Measurements from ENCODE around the gene RILPL1. TPM values are rescaled to one million over a fixed set of nuclear protein-coding genes. Genes with fewer than 3 reads are reported as not detected.
"Not testable (repeated sequence)": the region's sequence is repeated elsewhere in the genome, so short reads cannot be mapped to it uniquely, and the experiment has no call there.

Gene RILPL1
- total and polyA plus RNA-seq, 5 donors from 2014 or later = 0.13 to 6.6 (median 0.32) TPM

DNA sequence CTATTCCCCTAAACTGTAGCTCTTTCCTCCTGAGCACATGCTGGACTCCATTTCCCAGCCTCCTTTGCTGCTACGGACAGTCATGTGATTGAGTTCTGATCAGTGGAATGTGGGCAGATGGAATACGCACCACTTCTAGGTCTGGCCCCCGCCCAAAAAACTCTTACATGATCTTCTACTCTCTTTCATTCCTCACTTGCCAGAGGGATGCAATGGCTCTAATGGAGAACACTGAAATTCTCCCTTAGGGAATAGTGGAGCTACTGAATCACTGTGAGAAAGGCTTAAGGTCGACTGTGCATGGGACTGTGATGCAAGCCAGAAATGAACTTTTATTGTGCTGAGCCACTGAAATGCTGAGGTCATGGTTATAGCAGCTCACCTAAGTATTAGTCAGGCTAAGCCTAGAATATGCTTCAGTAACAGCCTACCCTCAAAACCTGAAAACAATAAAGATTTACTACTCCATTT, 37.9 kb upstream of the RILPL1 start:
- no peak overlapping the region for H3K27ac Mint-ChIP-seq
- Histone ChIP-seq H3K27me3 (ENCODE audit: control insufficient read depth, insufficient read depth, low read length) (no peaks in the 10 kb centered on the region), H3K4me1 (ENCODE audit: control insufficient read depth, insufficient read depth, low read length, poor library complexity, severe bottlenecking) (no peaks in the 10 kb centered on the region), H3K4me3 (ENCODE audit: low read depth, low read length) (no peak overlapping the region), H3K9me3 (ENCODE audit: control insufficient read depth in 2 of 2, low read length in 2 of 2) (no peaks in the 10 kb centered on the region), H3K27ac (ENCODE audit: insufficient read depth, low read length, poor library complexity, severe bottlenecking) (no peak overlapping the region), H3K36me3 (ENCODE audit: control insufficient read depth, insufficient read depth, low read length) (no peaks in the 10 kb centered on the region)
- no peak for DNase-seq
- H3K9me3 Mint-ChIP-seq = no peaks in the 10 kb centered on the region
- peaks cover 24% of the 10 kb centered on the region for H3K27me3 Mint-ChIP-seq
- H3K4me3 Mint-ChIP-seq = no peak overlapping the region
- ATAC-seq (ENCODE audit: low read depth in 2 of 2) = no peak
- H3K4me1 Mint-ChIP-seq = peaks cover 0 to 6% (median 3%) of the 10 kb centered on the region in 4 donors
- H3K36me3 Mint-ChIP-seq = no peaks in the 10 kb centered on the region

DNA sequence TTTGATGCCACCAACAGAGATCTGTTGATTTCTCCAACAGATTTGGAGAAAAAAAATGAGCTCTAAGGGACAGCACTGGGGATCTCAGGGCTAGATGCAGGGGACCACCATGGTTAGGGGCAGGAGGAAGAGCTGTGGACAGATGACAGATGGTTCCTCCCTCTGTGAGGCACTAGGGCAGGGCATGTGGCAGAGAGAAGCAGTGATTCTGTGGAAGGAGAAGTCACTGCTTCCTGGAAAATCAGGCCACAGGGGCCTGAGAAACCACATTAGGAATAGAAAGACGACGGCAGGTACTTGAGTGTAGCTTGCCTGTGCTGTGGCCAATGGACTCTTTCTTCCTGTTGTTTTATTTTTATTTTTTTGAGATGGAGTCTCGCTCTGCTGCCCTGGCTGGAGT, 25.9 kb upstream of the RILPL1 start:
- ATAC-seq (ENCODE audit: low read depth in 2 of 2) = no peak
- H3K27ac Mint-ChIP-seq = no peak overlapping the region

DNA sequence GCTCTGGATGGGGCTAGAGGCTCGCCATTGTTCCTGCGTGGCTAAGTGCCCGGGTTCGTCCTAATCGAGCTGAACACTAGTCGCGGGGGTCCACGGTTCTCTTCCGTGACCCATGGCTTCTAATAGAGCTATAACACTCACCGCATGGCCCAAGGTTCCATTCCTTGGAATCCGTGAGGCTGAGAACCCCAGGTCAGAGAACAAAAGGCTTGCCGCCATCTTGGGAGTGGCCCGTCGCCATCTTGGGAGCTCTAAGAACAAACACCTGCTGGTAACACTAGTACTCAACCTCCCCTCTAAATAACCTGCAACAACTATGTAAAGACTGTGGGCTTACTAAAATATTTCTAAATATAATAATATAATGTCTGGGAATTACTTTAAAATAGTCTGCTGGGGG, 25.0 kb upstream of the RILPL1 start:
- H3K27ac Mint-ChIP-seq; H3K9me3 Mint-ChIP-seq; H3K9me3 ChIP-seq (ENCODE audit: control insufficient read depth in 2 of 2, low read length in 2 of 2); H3K27me3 ChIP-seq (ENCODE audit: control insufficient read depth, insufficient read depth, low read length); H3K4me3 Mint-ChIP-seq; ATAC-seq (ENCODE audit: low read depth in 2 of 2); H3K27me3 Mint-ChIP-seq; H3K4me1 Mint-ChIP-seq; H3K4me1 ChIP-seq (ENCODE audit: control insufficient read depth, insufficient read depth, low read length, poor library complexity, severe bottlenecking); DNase-seq; H3K4me3 ChIP-seq (ENCODE audit: low read depth, low read length); H3K36me3 ChIP-seq (ENCODE audit: control insufficient read depth, insufficient read depth, low read length); H3K27ac ChIP-seq (ENCODE audit: insufficient read depth, low read length, poor library complexity, severe bottlenecking); H3K36me3 Mint-ChIP-seq: not testable (repeated sequence)

More for the DNA sequence above, 25.9 kb upstream of the RILPL1 start:
- Histone ChIP-seq H3K27me3 (ENCODE audit: control insufficient read depth, insufficient read depth, low read length) (no peaks in the 10 kb centered on the region), H3K4me1 (ENCODE audit: control insufficient read depth, insufficient read depth, low read length, poor library complexity, severe bottlenecking) (no peaks in the 10 kb centered on the region), H3K36me3 (ENCODE audit: control insufficient read depth, insufficient read depth, low read length) (no peaks in the 10 kb centered on the region), H3K27ac (ENCODE audit: insufficient read depth, low read length, poor library complexity, severe bottlenecking) (no peak overlapping the region), H3K4me3 (ENCODE audit: low read depth, low read length) (no peak overlapping the region), H3K9me3 (ENCODE audit: control insufficient read depth in 2 of 2, low read length in 2 of 2) (no peaks in the 10 kb centered on the region)
- Mint-ChIP-seq H3K4me3 (no peak overlapping the region), H3K4me1 (no peaks in the 10 kb centered on the region), H3K9me3 (no peaks in the 10 kb centered on the region), H3K27me3 (peaks cover 6% of the 10 kb centered on the region), H3K36me3 (no peaks in the 10 kb centered on the region)
- DNase-seq = no peak

DNA sequence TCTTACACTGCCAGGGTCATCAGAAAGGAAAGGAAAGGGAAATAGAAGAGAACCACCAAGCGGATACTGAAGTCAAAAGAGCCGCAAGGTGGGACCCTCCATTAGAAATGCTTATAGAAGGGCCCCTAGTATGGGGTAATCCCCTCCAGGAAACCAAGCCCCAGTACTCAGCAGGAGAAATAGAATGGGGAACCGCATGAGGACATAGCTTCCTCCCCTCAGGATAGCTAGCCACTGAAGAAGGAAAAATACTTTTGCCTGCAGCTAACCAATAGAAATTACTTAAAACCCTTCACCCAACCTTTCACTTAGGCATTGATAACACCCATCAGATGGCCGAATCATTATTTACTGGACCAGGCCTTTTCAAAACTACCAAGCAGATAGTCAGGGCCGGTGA, 21.3 kb upstream of the RILPL1 start:
- not testable (repeated sequence) for DNase-seq; H3K36me3 Mint-ChIP-seq; H3K27me3 ChIP-seq (ENCODE audit: control insufficient read depth, insufficient read depth, low read length); H3K4me1 Mint-ChIP-seq; H3K27ac Mint-ChIP-seq; H3K27ac ChIP-seq (ENCODE audit: insufficient read depth, low read length, poor library complexity, severe bottlenecking); H3K4me1 ChIP-seq (ENCODE audit: control insufficient read depth, insufficient read depth, low read length, poor library complexity, severe bottlenecking); H3K36me3 ChIP-seq (ENCODE audit: control insufficient read depth, insufficient read depth, low read length); ATAC-seq (ENCODE audit: low read depth in 2 of 2); H3K4me3 Mint-ChIP-seq; H3K9me3 ChIP-seq (ENCODE audit: control insufficient read depth in 2 of 2, low read length in 2 of 2); H3K9me3 Mint-ChIP-seq; H3K4me3 ChIP-seq (ENCODE audit: low read depth, low read length)
- peaks cover 11% of the 10 kb centered on the region for H3K27me3 Mint-ChIP-seq

DNA sequence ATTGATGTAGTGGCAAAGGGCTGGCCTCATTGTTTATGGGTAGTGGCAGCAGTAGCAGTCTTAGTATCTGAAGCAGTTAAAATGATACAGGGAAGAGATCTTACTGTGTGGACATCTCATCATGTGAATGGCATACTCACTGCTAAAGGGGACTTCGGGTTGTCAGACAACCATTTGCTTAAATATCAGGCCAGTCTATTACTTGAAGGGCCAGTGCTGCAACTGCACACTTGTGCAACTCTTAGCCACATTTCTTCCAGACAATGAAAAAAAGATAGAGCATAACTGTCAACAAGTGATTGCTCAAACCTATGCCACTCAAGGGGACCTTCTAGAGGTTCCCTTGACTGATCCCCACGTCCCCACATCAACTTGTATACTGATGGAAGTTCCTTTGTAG, 20.6 kb upstream of the RILPL1 start:
- ATAC-seq (ENCODE audit: low read depth in 2 of 2); H3K36me3 Mint-ChIP-seq; H3K9me3 ChIP-seq (ENCODE audit: control insufficient read depth in 2 of 2, low read length in 2 of 2): not testable (repeated sequence)

DNA sequence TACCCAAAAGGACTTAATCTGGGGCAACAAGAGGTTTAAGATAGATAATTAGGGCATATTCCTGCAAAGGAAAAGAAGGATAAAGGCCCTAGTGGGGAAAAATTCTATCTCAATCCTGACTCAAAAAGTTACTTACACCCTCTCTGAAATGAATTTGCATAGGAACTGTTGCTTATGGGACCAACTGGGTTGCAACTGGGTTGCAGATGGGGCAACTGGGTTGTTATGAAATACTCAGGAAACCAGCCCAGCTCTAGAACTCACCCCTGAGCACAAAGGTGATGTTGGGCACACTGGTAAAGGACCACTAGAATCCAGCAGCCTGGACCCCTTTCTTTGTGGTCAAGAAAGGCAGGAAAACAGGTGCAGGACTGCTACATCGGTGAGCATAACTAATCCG, 17.2 kb upstream of the RILPL1 start:
- no peak overlapping the region for H3K27ac Mint-ChIP-seq
- no peak overlapping the region for H3K27ac ChIP-seq (ENCODE audit: insufficient read depth, low read length, poor library complexity, severe bottlenecking)
- H3K4me1 Mint-ChIP-seq = peaks cover 0 to 3% (median 0%) of the 10 kb centered on the region in 4 donors
- H3K4me3 ChIP-seq (ENCODE audit: low read depth, low read length) = no peak overlapping the region
- no peak for DNase-seq
- H3K4me1 ChIP-seq (ENCODE audit: control insufficient read depth, insufficient read depth, low read length, poor library complexity, severe bottlenecking) = no peaks in the 10 kb centered on the region
- H3K9me3 ChIP-seq (ENCODE audit: control insufficient read depth in 2 of 2, low read length in 2 of 2) = no peaks in the 10 kb centered on the region
- H3K9me3 Mint-ChIP-seq = no peaks in the 10 kb centered on the region
- H3K36me3 Mint-ChIP-seq = peaks cover 4% of the 10 kb centered on the region
- ATAC-seq (ENCODE audit: low read depth in 2 of 2) = no peak
- H3K36me3 ChIP-seq (ENCODE audit: control insufficient read depth, insufficient read depth, low read length) = no peaks in the 10 kb centered on the region
- H3K4me3 Mint-ChIP-seq = no peak overlapping the region
- no peaks in the 10 kb centered on the region for H3K27me3 ChIP-seq (ENCODE audit: control insufficient read depth, insufficient read depth, low read length)
- peaks cover 17% of the 10 kb centered on the region for H3K27me3 Mint-ChIP-seq

More for the DNA sequence above, 20.6 kb upstream of the RILPL1 start:
- H3K4me3 Mint-ChIP-seq; H3K4me1 Mint-ChIP-seq; H3K27ac ChIP-seq (ENCODE audit: insufficient read depth, low read length, poor library complexity, severe bottlenecking); H3K27ac Mint-ChIP-seq; H3K4me3 ChIP-seq (ENCODE audit: low read depth, low read length); H3K9me3 Mint-ChIP-seq; H3K27me3 ChIP-seq (ENCODE audit: control insufficient read depth, insufficient read depth, low read length); DNase-seq; H3K36me3 ChIP-seq (ENCODE audit: control insufficient read depth, insufficient read depth, low read length); H3K4me1 ChIP-seq (ENCODE audit: control insufficient read depth, insufficient read depth, low read length, poor library complexity, severe bottlenecking): not testable (repeated sequence)
- H3K27me3 Mint-ChIP-seq = peaks cover 11% of the 10 kb centered on the region

DNA sequence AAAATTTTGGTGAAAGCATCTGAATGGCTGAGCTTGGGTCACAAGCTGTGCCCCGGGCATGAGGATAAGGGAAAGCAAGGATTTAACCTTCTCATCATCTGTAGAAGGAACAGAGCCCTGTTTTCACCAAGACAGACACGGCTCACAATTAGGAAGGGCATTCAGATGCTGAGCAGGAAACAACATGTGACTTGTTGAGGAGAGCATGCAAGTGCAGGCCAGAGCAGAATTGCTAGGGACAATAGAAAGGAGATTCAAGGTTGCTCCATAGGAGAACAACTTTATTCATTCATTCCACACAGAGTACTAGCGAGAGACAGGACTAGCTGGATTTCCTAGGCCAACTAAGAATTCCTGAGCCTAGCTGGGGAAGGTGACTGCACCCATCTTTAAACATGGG, 14.6 kb upstream of the RILPL1 start:
- Histone ChIP-seq H3K9me3 (ENCODE audit: control insufficient read depth in 2 of 2, low read length in 2 of 2) (no peaks in the 10 kb centered on the region), H3K4me3 (ENCODE audit: low read depth, low read length) (no peak overlapping the region), H3K27ac (ENCODE audit: insufficient read depth, low read length, poor library complexity, severe bottlenecking) (no peak overlapping the region), H3K36me3 (ENCODE audit: control insufficient read depth, insufficient read depth, low read length) (no peaks in the 10 kb centered on the region), H3K4me1 (ENCODE audit: control insufficient read depth, insufficient read depth, low read length, poor library complexity, severe bottlenecking) (no peaks in the 10 kb centered on the region), H3K27me3 (ENCODE audit: control insufficient read depth, insufficient read depth, low read length) (no peaks in the 10 kb centered on the region)
- ATAC-seq (ENCODE audit: low read depth in 2 of 2) (no peak), DNase-seq (no peak)
- Mint-ChIP-seq H3K27ac (no peak overlapping the region), H3K9me3 (no peaks in the 10 kb centered on the region), H3K4me3 (peak overlapping the region in 1 of 4 donors; percentile 22), H3K4me1 (peaks cover 0 to 3% (median 0%) of the 10 kb centered on the region in 4 donors), H3K27me3 (peaks cover 17% of the 10 kb centered on the region), H3K36me3 (peaks cover 4% of the 10 kb centered on the region)

DNA sequence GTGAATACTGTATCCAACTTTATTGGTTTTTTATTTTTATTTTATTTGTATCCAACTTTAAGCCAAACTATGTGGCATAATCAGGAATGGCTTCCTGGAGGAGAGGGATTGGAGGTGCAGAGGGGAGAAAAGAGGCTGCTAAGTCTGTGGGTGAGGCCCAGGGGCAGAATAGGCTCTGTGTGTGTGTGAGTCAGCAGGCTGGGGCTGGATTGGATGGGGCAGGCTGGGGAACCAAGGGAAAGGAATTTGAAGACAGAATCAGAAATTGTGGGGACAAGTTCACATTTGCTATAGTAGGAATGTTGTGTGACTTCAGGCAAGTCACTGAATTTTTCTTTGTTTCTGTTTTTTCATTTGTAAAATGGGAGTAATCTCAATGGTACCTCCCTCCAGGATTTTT, 12.8 kb upstream of the RILPL1 start:
- Mint-ChIP-seq H3K4me3 (no peak overlapping the region), H3K9me3 (no peaks in the 10 kb centered on the region), H3K36me3 (peaks cover 4% of the 10 kb centered on the region), H3K27ac (peak overlapping the region in 1 of 3 donors; percentile 55), H3K4me1 (peaks cover 0 to 3% (median 0%) of the 10 kb centered on the region in 4 donors), H3K27me3 (peaks cover 14% of the 10 kb centered on the region)
- Histone ChIP-seq H3K27ac (ENCODE audit: insufficient read depth, low read length, poor library complexity, severe bottlenecking) (no peak overlapping the region), H3K4me1 (ENCODE audit: control insufficient read depth, insufficient read depth, low read length, poor library complexity, severe bottlenecking) (no peaks in the 10 kb centered on the region), H3K9me3 (ENCODE audit: control insufficient read depth in 2 of 2, low read length in 2 of 2) (no peaks in the 10 kb centered on the region), H3K36me3 (ENCODE audit: control insufficient read depth, insufficient read depth, low read length) (no peaks in the 10 kb centered on the region), H3K4me3 (ENCODE audit: low read depth, low read length) (no peak overlapping the region), H3K27me3 (ENCODE audit: control insufficient read depth, insufficient read depth, low read length) (no peaks in the 10 kb centered on the region)
- no peak for ATAC-seq (ENCODE audit: low read depth in 2 of 2)
- DNase-seq = no peak
